ENCODE data around the gene NOS3. TPM values are rescaled to one million over a fixed set of nuclear protein-coding genes. Genes with fewer than 3 reads are reported as not detected.
A peak's percentile ranks its signal among the peaks of the same experiment; 100 is the strongest.

Gene NOS3
- total and polyA plus RNA-seq, 9 of the 15 experiments (the other 6 are each of a cell fraction or from before 2014, with no cell fraction given) = 1.1 to 121 (median 23.6) TPM

GRCh38 chr7:150988230-150989226, 2.3 kb upstream of the NOS3 start (continued):
- TF ChIP-seq TGIF2 (CRISPR knock-in tag; IDR thresholded peaks at IDR 0.05) = no peak
- TF ChIP-seq KDM4B (IDR thresholded peaks at IDR 0.05; ENCODE audit: borderline replicate concordance in 2 of 2, low read depth in 1 of 2) = 0 out of 4 replicates have a peak, but pooled peaks of 1 of the 2 experiments have one; percentile 21
- TF ChIP-seq TFAP4 (CRISPR knock-in tag; IDR thresholded peaks at IDR 0.05; ENCODE audit: borderline replicate concordance) = peak; percentile 68; the same call in 1 of the 2 replicates
- no peak for TF ChIP-seq ZC3H4 (CRISPR knock-in tag; IDR thresholded peaks at IDR 0.05; ENCODE audit: borderline replicate concordance)
- peak; percentile 59; the same call in 1 of the 2 replicates for TF ChIP-seq MIER1 (IDR thresholded peaks at IDR 0.05; ENCODE audit: low read depth)
- TF ChIP-seq SMARCA4 (IDR thresholded peaks at IDR 0.05) = peak; percentile 44; the same call in 1 of the 2 replicates
- 0 out of 4 replicates have a peak, but pooled peaks of 1 of the 2 experiments have one; percentile 35 for TF ChIP-seq TBL1XR1 (IDR thresholded peaks at IDR 0.05; ENCODE audit: low read length in 2 of 2)
- no peak for TF ChIP-seq SMAD1 (IDR thresholded peaks at IDR 0.05; ENCODE audit: low read depth, low read length, partially characterized antibody)
- no peak for TF ChIP-seq ZNF609 (CRISPR knock-in tag; IDR thresholded peaks at IDR 0.05; ENCODE audit: borderline replicate concordance)
- 0 out of 4 replicates have a peak, but pooled peaks of 1 of the 2 experiments have one; percentile 32 for TF ChIP-seq UBTF (IDR thresholded peaks at IDR 0.05; ENCODE audit: borderline replicate concordance in 1 of 2, low read depth in 2 of 2, low read length in 2 of 2)
- TF ChIP-seq MYBL2 (IDR thresholded peaks at IDR 0.05; ENCODE audit: low read depth) = no peak
- 0 out of 2 replicates have a peak, but pooled peaks have one; percentile 63 for TF ChIP-seq MYBL2 (CRISPR knock-in tag; IDR thresholded peaks at IDR 0.05; ENCODE audit: borderline replicate concordance)
- TF ChIP-seq ZNF77 (CRISPR knock-in tag; IDR thresholded peaks at IDR 0.05) = no peak

All from K562 (cell line).